Mucosa of rectum (tissue), 2 donors: Measurements from ENCODE around the gene ZSWIM6.

Experiments
- H3K27ac ChIP-seq, 2 donors: one replicate each; pipeline ENCODE4 v1.7.0; 2013; ENCODE audit warnings: inconsistent platforms in 2 of 2, low read depth in 2 of 2, low read length in 2 of 2
- H3K27me3 ChIP-seq, 2 donors: one replicate each; pipeline ENCODE4 v1.7.0; 2013; ENCODE audit warnings: low read length in 2 of 2; ENCODE audit not compliant: control insufficient read depth in 2 of 2, insufficient read depth in 2 of 2
- H3K36me3 ChIP-seq, 2 donors: one replicate each; pipeline ENCODE4 v1.7.0; 2013; ENCODE audit warnings: low read length in 2 of 2; ENCODE audit not compliant: control insufficient read depth in 2 of 2, insufficient read depth in 2 of 2
- H3K4me1 ChIP-seq, 2 donors: one replicate each; pipeline ENCODE4 v1.7.0; 2013; ENCODE audit warnings: low read length in 2 of 2, mild to moderate bottlenecking in 1 of 2; ENCODE audit not compliant: control insufficient read depth in 2 of 2, insufficient read depth in 2 of 2
- H3K4me3 ChIP-seq, 2 donors: one replicate each; pipeline ENCODE4 v1.7.0; 2013; ENCODE audit warnings: low read length in 2 of 2
- H3K9ac ChIP-seq, 2 donors: one replicate each; pipeline ENCODE4 v1.7.0; 2013; ENCODE audit warnings: low read length in 2 of 2, low read depth in 1 of 2, mild to moderate bottlenecking in 1 of 2
- H3K9me3 ChIP-seq, 2 donors: one replicate each; pipeline ENCODE4 v1.7.0; 2013; ENCODE audit warnings: low read length in 2 of 2; ENCODE audit not compliant: control insufficient read depth in 2 of 2
- donor health status: healthy.
- donor health status: Normal muscosa, but diverticular disease.

ZSWIM6 gene

GRCh38 chr5:61455179-61456006, 123.3 kb downstream of the ZSWIM6 start:
- Histone ChIP-seq H3K4me3 (no peak overlapping the region), H3K27me3 (no peaks in the 10 kb centered on the region), H3K9me3 (no peaks in the 10 kb centered on the region), H3K36me3 (no peaks in the 10 kb centered on the region), H3K27ac (no peak overlapping the region), H3K9ac (no peak overlapping the region), H3K4me1 (peaks cover 2 to 5% of the 10 kb centered on the region in 2 donors)

DNA sequence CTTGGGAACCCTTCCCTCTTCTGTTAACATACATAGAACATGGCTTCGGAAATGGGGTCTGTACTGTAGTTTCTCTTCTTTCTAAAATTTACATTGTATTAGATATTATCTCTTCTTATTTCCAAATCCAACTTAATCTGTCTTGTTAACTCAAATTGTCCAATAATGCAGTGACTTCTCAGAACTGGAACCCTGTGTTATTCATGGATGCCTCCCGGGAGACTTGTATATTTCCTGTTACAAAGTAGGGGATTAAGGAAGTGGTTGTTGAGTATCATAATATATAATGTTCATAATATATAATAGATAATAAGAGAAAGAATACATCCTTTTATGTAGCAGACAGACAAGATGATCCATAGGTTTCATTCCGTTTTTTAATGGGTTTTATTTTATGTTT, 128.4 kb downstream of the ZSWIM6 start:
- no peak overlapping the region for H3K9ac ChIP-seq
- H3K4me1 ChIP-seq = peaks cover 2 to 27% of the 10 kb centered on the region in 2 donors
- H3K27ac ChIP-seq = no peak overlapping the region
- H3K36me3 ChIP-seq = no peaks in the 10 kb centered on the region
- H3K4me3 ChIP-seq = no peak overlapping the region
- no peaks in the 10 kb centered on the region for H3K9me3 ChIP-seq
- H3K27me3 ChIP-seq = no peaks in the 10 kb centered on the region

GRCh38 chr5:61461417-61461816, 129.4 kb downstream of the ZSWIM6 start:
- no peak overlapping the region for H3K9ac ChIP-seq

DNA sequence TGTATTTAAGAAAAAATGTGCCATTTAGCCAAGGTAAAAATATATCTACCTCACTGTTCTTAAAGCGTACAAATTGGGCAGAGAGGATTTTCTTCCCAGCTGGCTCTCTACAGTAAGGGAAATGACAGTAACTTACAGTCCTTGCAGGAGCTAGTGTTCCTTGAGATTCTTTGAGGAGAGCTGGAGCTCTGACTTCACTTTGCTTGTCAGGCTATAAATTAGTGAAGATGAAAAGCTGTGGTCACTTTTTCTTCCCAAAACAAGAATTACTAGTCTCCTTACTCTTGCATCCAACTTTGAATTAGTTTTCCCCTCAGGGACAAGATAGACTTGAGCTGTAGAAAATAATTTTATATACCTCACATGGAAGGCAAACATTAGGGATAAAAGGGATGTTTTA, 129.9 kb downstream of the ZSWIM6 start:
- no peak overlapping the region for H3K4me3 ChIP-seq
- H3K27ac ChIP-seq = peak overlapping the region in 1 of 2 donors; percentile 18
- no peaks in the 10 kb centered on the region for H3K36me3 ChIP-seq
- H3K9ac ChIP-seq = no peak overlapping the region
- H3K9me3 ChIP-seq = no peaks in the 10 kb centered on the region
- peaks cover 0 to 30% of the 10 kb centered on the region in 2 donors for H3K4me1 ChIP-seq
- no peaks in the 10 kb centered on the region for H3K27me3 ChIP-seq

More at GRCh38 chr5:61461417-61461816, 129.4 kb downstream of the ZSWIM6 start:
- peaks cover 0 to 30% of the 10 kb centered on the region in 2 donors for H3K4me1 ChIP-seq
- H3K36me3 ChIP-seq = no peaks in the 10 kb centered on the region
- H3K27ac ChIP-seq = no peak overlapping the region
- H3K4me3 ChIP-seq = no peak overlapping the region
- H3K9me3 ChIP-seq = no peaks in the 10 kb centered on the region
- H3K27me3 ChIP-seq = no peaks in the 10 kb centered on the region

DNA sequence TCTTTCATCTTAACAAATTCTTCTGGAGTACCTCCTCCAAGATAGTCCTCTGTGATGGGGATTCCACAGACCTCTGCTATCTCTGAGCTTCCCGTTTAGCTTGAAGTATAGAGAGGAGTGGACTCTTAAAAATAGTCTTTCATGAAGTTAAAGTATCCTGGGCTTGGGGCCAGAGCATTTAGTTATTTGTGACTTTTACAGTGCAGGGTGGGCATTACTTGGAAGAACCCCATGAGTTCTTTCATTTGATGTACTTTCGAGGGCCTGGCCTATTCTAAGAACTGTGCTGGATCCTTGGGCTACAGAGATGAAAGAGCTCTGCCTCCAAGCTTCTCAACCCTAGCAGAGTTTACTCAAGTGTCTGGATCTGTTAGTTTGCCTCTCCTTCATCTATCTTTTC, 131.5 kb downstream of the ZSWIM6 start:
- no peak overlapping the region for H3K9ac ChIP-seq
- H3K27ac ChIP-seq = no peak overlapping the region
- no peaks in the 10 kb centered on the region for H3K36me3 ChIP-seq
- no peaks in the 10 kb centered on the region for H3K9me3 ChIP-seq
- H3K4me3 ChIP-seq = no peak overlapping the region
- H3K4me1 ChIP-seq = peaks cover 6 to 41% of the 10 kb centered on the region in 2 donors
- H3K27me3 ChIP-seq = no peaks in the 10 kb centered on the region

DNA sequence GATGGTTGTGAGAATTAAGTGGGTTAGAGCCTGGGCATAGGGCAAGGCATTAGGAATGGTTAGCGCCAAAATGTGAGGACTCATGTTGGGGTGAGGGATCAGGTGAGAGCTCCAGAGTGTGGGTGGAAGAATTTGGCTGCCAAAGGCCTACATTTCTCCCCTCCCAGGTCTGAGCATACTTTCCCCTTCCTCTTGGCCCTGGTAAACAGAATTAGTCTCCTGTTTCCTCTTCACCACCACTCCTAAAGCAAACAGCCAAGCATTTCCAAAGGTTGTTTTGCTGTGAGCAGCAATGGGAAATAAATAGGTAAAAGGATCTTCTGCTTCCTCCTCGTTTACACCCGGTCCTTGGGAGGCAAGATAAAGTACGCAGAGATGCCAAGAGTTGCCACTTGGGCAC, 132.5 kb downstream of the ZSWIM6 start:
- no peaks in the 10 kb centered on the region for H3K9me3 ChIP-seq
- H3K27me3 ChIP-seq = no peaks in the 10 kb centered on the region
- peak overlapping the region in 1 of 2 donors; percentile 20 for H3K4me3 ChIP-seq
- peak overlapping the region; percentile 38 to 56 for H3K27ac ChIP-seq
- H3K9ac ChIP-seq = no peak overlapping the region
- H3K36me3 ChIP-seq = no peaks in the 10 kb centered on the region
- peaks cover 8 to 45% of the 10 kb centered on the region in 2 donors for H3K4me1 ChIP-seq

- Histone ChIP-seq H3K36me3 (no peaks in the 10 kb centered on the region), H3K27me3 (no peaks in the 10 kb centered on the region), H3K9me3 (no peaks in the 10 kb centered on the region), H3K4me3 (no peak overlapping the region), H3K4me1 (peaks cover 8 to 45% of the 10 kb centered on the region in 2 donors), H3K9ac (no peak overlapping the region), H3K27ac (peak overlapping the region in 1 of 2 donors; percentile 56)
These were observed 133.0 kb downstream of the ZSWIM6 start for GRCh38 chr5:61465066-61465465.

DNA sequence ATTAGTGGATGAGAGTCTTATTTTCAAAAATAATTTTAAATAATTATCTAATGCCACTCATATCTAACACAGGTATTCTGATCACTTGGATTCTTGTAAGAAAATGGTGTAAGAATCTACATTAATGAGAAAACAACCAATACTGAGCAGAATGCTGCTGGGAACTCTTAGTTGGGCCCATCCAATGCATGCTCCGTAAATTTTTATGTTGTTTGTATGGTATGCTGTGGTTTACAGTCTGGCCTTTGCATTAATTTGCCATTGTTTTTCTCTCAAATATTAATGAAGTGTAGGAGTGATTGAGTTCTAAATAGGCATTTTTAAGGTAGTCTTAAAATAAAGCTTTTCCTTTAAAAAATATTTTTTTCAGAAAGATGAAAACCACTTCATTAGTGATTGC, 133.4 kb downstream of the ZSWIM6 start:
- no peaks in the 10 kb centered on the region for H3K9me3 ChIP-seq
- peaks cover 8 to 45% of the 10 kb centered on the region in 2 donors for H3K4me1 ChIP-seq
- H3K36me3 ChIP-seq = no peaks in the 10 kb centered on the region
- no peaks in the 10 kb centered on the region for H3K27me3 ChIP-seq
- no peak overlapping the region for H3K9ac ChIP-seq
- H3K27ac ChIP-seq = no peak overlapping the region
- no peak overlapping the region for H3K4me3 ChIP-seq

- Histone ChIP-seq H3K4me3 (no peak overlapping the region), H3K27ac (no peak overlapping the region), H3K27me3 (no peaks in the 10 kb centered on the region), H3K9me3 (no peaks in the 10 kb centered on the region), H3K4me1 (peaks cover 8 to 44% of the 10 kb centered on the region in 2 donors), H3K9ac (no peak overlapping the region), H3K36me3 (no peaks in the 10 kb centered on the region)
These were observed 134.0 kb downstream of the ZSWIM6 start for GRCh38 chr5:61466017-61466416.

DNA sequence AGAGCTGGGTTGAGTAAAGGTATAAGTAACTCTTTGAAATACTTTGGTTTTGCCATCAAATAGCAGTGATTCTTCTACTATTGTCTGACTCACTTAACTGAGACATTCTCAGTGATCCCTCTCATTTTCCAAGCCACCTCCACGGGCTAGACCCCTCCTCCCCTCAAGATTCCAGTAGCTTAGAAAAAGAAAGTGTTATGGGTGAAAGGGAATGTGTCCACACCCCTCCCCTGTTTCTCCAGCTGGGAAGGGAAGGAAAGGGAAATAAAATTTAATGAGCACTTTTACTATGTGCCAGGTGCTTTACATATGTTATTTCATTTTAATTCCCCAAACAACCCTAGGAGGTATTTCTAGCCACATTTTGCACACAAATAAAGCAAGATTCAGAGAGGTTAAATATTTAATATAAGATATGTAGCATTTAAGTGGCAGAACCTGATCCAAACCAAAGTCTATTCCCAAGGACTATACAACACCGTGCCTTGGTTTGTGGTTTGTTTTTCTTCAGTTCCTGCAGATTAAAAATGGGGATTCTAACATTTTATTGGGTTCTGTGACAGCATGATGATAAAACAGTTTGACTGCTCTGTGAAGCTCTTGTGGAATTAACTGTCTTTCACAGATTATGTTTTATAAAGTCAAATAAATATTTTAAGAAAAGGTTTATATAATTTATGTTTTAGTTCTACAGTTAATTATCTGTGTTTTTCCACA, 135.9 kb downstream of the ZSWIM6 start:
- no peaks in the 10 kb centered on the region for H3K27me3 ChIP-seq
- no peaks in the 10 kb centered on the region for H3K9me3 ChIP-seq
- peaks cover 0 to under 1% of the 10 kb centered on the region in 2 donors for H3K36me3 ChIP-seq
- H3K4me3 ChIP-seq = peak overlapping the region; percentile 20 to 34
- peak overlapping the region in 1 of 2 donors; percentile 21 for H3K27ac ChIP-seq
- H3K9ac ChIP-seq = no peak overlapping the region
- H3K4me1 ChIP-seq = peaks cover 8 to 35% of the 10 kb centered on the region in 2 donors
